ENCODE data around the gene ZNF710.
A peak's percentile ranks its signal among the peaks of the same experiment; 100 is the strongest.

Gene ZNF710

GRCh38 chr15:90002428-90002844 is 1.3 kb downstream of the ZNF710 start:
- Histone ChIP-seq H3K27me3 (ENCODE audit: insufficient read depth, poor library complexity, severe bottlenecking) (no peaks in the 10 kb centered on the region), H3K4me3 (replicated peaks; ENCODE audit: insufficient read depth, low read length) (peak overlapping the region; percentile 59), H3K27ac (replicated peaks) (peak overlapping the region; percentile 67)
- peak in 1 of 2 experiments; percentile 26 for DNase-seq (ENCODE audit: low read depth in 1 of 2, low spot score in 1 of 2)
- TF ChIP-seq POLR2AphosphoS5 (IDR thresholded peaks at IDR 0.05; ENCODE audit: low read depth) (no peak), GABPA (IDR thresholded peaks at IDR 0.05; ENCODE audit: low read depth) (no peak), SPI1 (IDR thresholded peaks at IDR 0.05; ENCODE audit: borderline replicate concordance, low read depth) (no peak), REST (IDR thresholded peaks at IDR 0.05; ENCODE audit: insufficient replicate concordance, low read depth) (no peak)
- TF ChIP-seq, protein P1, sequence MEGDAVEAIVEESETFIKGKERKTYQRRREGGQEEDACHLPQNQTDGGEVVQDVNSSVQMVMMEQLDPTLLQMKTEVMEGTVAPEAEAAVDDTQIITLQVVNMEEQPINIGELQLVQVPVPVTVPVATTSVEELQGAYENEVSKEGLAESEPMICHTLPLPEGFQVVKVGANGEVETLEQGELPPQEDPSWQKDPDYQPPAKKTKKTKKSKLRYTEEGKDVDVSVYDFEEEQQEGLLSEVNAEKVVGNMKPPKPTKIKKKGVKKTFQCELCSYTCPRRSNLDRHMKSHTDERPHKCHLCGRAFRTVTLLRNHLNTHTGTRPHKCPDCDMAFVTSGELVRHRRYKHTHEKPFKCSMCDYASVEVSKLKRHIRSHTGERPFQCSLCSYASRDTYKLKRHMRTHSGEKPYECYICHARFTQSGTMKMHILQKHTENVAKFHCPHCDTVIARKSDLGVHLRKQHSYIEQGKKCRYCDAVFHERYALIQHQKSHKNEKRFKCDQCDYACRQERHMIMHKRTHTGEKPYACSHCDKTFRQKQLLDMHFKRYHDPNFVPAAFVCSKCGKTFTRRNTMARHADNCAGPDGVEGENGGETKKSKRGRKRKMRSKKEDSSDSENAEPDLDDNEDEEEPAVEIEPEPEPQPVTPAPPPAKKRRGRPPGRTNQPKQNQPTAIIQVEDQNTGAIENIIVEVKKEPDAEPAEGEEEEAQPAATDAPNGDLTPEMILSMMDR (IDR thresholded peaks at IDR 0.05; ENCODE audit: insufficient read depth, low read length): no peak

DNA sequence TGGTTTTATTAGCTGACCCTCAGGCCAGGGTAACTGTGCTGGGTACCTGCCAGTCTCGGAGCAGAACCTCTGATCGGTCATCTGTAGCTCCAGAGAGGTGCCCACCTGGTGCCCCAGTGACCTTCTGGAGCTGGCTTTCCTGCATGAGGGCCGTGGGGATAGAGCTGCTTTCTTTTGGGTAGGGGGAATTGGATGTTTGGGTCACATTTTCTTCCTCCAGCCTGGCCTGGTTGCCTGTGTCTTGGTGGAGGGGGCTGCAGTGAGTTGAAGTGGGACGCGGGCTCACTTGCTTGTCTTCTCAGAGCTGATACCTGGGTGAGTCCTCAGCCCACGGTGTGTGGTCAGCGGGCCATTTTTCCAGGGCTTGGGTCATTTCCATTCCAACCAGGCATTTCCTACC is 2.6 kb downstream of the ZNF710 start:
- no peak for TF ChIP-seq POLR2AphosphoS5 (IDR thresholded peaks at IDR 0.05; ENCODE audit: low read depth)
- TF ChIP-seq, protein P1 (IDR thresholded peaks at IDR 0.05; ENCODE audit: insufficient read depth, low read length): no peak
- H3K4me3 ChIP-seq (replicated peaks; ENCODE audit: insufficient read depth, low read length): no peak overlapping the region
- DNase-seq (ENCODE audit: low read depth in 1 of 2, low spot score in 1 of 2): no peak
- peak overlapping the region; percentile 67 for H3K27ac ChIP-seq (replicated peaks)
- no peaks in the 10 kb centered on the region for H3K27me3 ChIP-seq (ENCODE audit: insufficient read depth, poor library complexity, severe bottlenecking)

DNA sequence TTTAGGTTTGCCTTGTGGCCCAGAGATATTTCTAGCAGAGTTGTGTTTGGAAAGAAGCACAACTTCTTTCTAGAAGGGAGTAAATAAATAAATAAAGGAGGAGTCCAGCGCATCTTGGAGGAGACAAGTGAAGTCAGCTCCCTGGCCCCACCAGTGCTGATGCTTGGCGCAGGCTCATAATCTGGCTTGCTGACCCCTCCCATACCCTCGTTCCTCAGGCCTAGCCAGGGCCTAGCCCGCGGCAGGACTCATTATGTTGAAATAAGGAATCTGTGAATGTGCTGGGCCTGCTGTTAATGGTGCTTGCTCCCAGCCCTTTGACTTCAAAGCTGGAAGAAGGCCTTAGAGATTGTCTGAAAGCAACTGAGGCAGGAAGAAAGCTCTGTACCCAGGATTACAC is 3.1 kb downstream of the ZNF710 start:
- H3K27ac ChIP-seq (replicated peaks): peak overlapping the region; percentile 67
- no peak for DNase-seq (ENCODE audit: low read depth in 1 of 2, low spot score in 1 of 2)
- TF ChIP-seq REST (IDR thresholded peaks at IDR 0.05; ENCODE audit: insufficient replicate concordance, low read depth) (no peak), POLR2AphosphoS5 (IDR thresholded peaks at IDR 0.05; ENCODE audit: low read depth) (no peak), GABPA (IDR thresholded peaks at IDR 0.05; ENCODE audit: low read depth) (no peak), SPI1 (IDR thresholded peaks at IDR 0.05; ENCODE audit: borderline replicate concordance, low read depth) (no peak)
- TF ChIP-seq, protein P1 (IDR thresholded peaks at IDR 0.05; ENCODE audit: insufficient read depth, low read length): no peak
- no peaks in the 10 kb centered on the region for H3K27me3 ChIP-seq (ENCODE audit: insufficient read depth, poor library complexity, severe bottlenecking)
- no peak overlapping the region for H3K4me3 ChIP-seq (replicated peaks; ENCODE audit: insufficient read depth, low read length)

DNA sequence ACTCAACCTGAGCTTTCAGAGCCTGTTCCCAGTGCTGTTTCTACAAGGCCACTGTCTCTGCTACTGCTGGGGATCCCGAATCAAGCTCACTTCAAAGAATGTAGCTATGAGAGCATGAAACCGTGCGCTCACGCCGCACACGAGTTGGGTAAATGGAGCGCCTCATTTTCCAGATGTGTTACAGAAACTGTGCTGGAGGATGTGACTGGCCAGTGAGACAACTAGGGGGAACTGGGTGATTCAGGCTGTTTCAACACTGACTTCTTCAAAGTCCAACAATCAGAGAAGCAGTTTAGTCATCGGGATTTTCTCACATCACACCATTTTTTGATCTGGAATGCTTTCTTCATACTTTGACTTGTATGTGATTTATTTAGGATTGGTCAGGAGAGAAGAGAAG is 3.5 kb downstream of the ZNF710 start:
- Histone ChIP-seq H3K27ac (replicated peaks) (peak overlapping the region; percentile 67), H3K4me3 (replicated peaks; ENCODE audit: insufficient read depth, low read length) (no peak overlapping the region), H3K27me3 (ENCODE audit: insufficient read depth, poor library complexity, severe bottlenecking) (no peaks in the 10 kb centered on the region)
- DNase-seq (ENCODE audit: low read depth in 1 of 2, low spot score in 1 of 2): peak; percentile 68 to 87
- TF ChIP-seq POLR2AphosphoS5 (IDR thresholded peaks at IDR 0.05; ENCODE audit: low read depth) (peak; percentile 46; the same call in 1 of the 2 replicates), REST (IDR thresholded peaks at IDR 0.05; ENCODE audit: insufficient replicate concordance, low read depth) (no peak), GABPA (IDR thresholded peaks at IDR 0.05; ENCODE audit: low read depth) (no peak), SPI1 (IDR thresholded peaks at IDR 0.05; ENCODE audit: borderline replicate concordance, low read depth) (peak; percentile 76; the same call in 1 of the 2 replicates)
- TF ChIP-seq, protein P1 (IDR thresholded peaks at IDR 0.05; ENCODE audit: insufficient read depth, low read length): no peak

All from HL-60 (cell line).